Measurements from ENCODE around the gene VEZT.
A peak's percentile ranks its signal among the peaks of the same experiment; 100 is the strongest.
"Not testable (repeated sequence)": the region's sequence is repeated elsewhere in the genome, so short reads cannot be mapped to it uniquely, and the experiment has no call there.

The VEZT gene

GRCh38 chr12:95224202-95225170, 6.9 kb downstream of the VEZT start:
- peak; percentile 83 for DNase-seq

GRCh38 chr12:95225645-95226212, 8.1 kb downstream of the VEZT start:
- no peak for DNase-seq

- DNase-seq = no peak
These were observed 10.3 kb downstream of the VEZT start for GRCh38 chr12:95227818-95228356.

GRCh38 chr12:95228617-95229016, 11.0 kb downstream of the VEZT start:
- DNase-seq = no peak

GRCh38 chr12:95229636-95230035, 12.0 kb downstream of the VEZT start:
- DNase-seq = no peak

- no peak for DNase-seq
These were observed 12.7 kb downstream of the VEZT start for GRCh38 chr12:95230313-95230712.

GRCh38 chr12:95231190-95231589, 13.6 kb downstream of the VEZT start:
- DNase-seq = peak; percentile 17

- not testable (repeated sequence) for DNase-seq
These were observed 16.6 kb downstream of the VEZT start for GRCh38 chr12:95234187-95234586.

GRCh38 chr12:95235621-95236020, 18.0 kb downstream of the VEZT start:
- not testable (repeated sequence) for DNase-seq

- DNase-seq = no peak
These were observed 19.7 kb downstream of the VEZT start for GRCh38 chr12:95237315-95237714.

- no peak for DNase-seq
These were observed 20.5 kb downstream of the VEZT start for GRCh38 chr12:95238150-95238549.

- no peak for DNase-seq
These were observed 21.6 kb downstream of the VEZT start for GRCh38 chr12:95239216-95239615.

- not testable (repeated sequence) for DNase-seq
These were observed 22.2 kb downstream of the VEZT start for GRCh38 chr12:95239835-95240234.

- no peak for DNase-seq
These were observed 22.9 kb downstream of the VEZT start for GRCh38 chr12:95240556-95240955.

GRCh38 chr12:95241138-95241537, 23.5 kb downstream of the VEZT start:
- DNase-seq = not testable (repeated sequence)

- no peak for DNase-seq
These were observed 24.3 kb downstream of the VEZT start for GRCh38 chr12:95241761-95242506.

- DNase-seq = no peak
These were observed 26.0 kb downstream of the VEZT start for GRCh38 chr12:95243497-95244183.

GRCh38 chr12:95244350-95244749, 26.7 kb downstream of the VEZT start:
- no peak for DNase-seq

GRCh38 chr12:95248095-95248494, 30.5 kb downstream of the VEZT start:
- DNase-seq = no peak

GRCh38 chr12:95248604-95249360, 31.2 kb downstream of the VEZT start:
- DNase-seq = peak; percentile 87

GRCh38 chr12:95253386-95253785, 35.8 kb downstream of the VEZT start:
- no peak for DNase-seq

GRCh38 chr12:95257541-95257940, 39.9 kb downstream of the VEZT start:
- DNase-seq = peak; percentile 17
